Liver (tissue), 9 donors: Measurements from ENCODE around the gene MPC2. TPM values are rescaled to one million over a fixed set of nuclear protein-coding genes. Genes with fewer than 3 reads are reported as not detected.

Experiments
- DNase-seq: peaks from one replicate; pipeline ENCODE4 v3.0.0-alpha.2; 2017; ENCODE audit warnings: low spot score
- H3K27ac ChIP-seq, 2 donors: one replicate each; pipeline ENCODE4 v1.7.0; 2013; ENCODE audit warnings: inconsistent platforms in 2 of 2, low read length in 2 of 2, control low read depth in 1 of 2, low read depth in 1 of 2, mild to moderate bottlenecking in 1 of 2
- H3K27me3 ChIP-seq, 4 donors: one replicate each; pipeline versions ENCODE4 v1.6.1 to v1.7.0; 2013; ENCODE audit warnings: low read length in 3 of 4, inconsistent platforms in 1 of 4, mild to moderate bottlenecking in 1 of 4, moderate library complexity in 1 of 4; ENCODE audit not compliant: control insufficient read depth in 4 of 4, insufficient read depth in 4 of 4
- H3K36me3 ChIP-seq, 4 donors: one replicate each; pipeline versions ENCODE4 v1.6.1 to v1.7.0; 2013; ENCODE audit warnings: low read length in 3 of 4, mild to moderate bottlenecking in 3 of 4, low read depth in 1 of 4, moderate library complexity in 1 of 4; ENCODE audit not compliant: control insufficient read depth in 4 of 4, insufficient read depth in 3 of 4
- H3K4me1 ChIP-seq, 4 donors: one replicate each; pipeline versions ENCODE4 v1.6.1 to v1.7.0; 2013; ENCODE audit warnings: low read length in 3 of 4, mild to moderate bottlenecking in 3 of 4, moderate library complexity in 1 of 4; ENCODE audit not compliant: control insufficient read depth in 4 of 4, insufficient read depth in 4 of 4
- H3K4me3 ChIP-seq, 3 donors: one replicate each; pipeline versions ENCODE4 v1.6.1 to v1.7.0; 2013; ENCODE audit warnings: low read length in 3 of 3, control low read depth in 1 of 3, low read depth in 1 of 3, mild to moderate bottlenecking in 1 of 3
- H3K9ac ChIP-seq, 2 donors: one replicate each; pipeline ENCODE4 v1.7.0; 2013; ENCODE audit warnings: low read length in 2 of 2, mild to moderate bottlenecking in 2 of 2, moderate library complexity in 2 of 2, control low read depth in 1 of 2, low read depth in 1 of 2
- H3K9me3 ChIP-seq, 4 donors: one replicate each; pipeline versions ENCODE4 v1.6.1 to v1.7.0; 2013; ENCODE audit warnings: low read length in 3 of 4; ENCODE audit not compliant: control insufficient read depth in 4 of 4
- EGR1 ChIP-seq, 2 donors: IDR thresholded peaks; 2 replicates each; pipeline ENCODE4 v1.6.1; 2016 to 2018; ENCODE audit warnings: antibody characterized with exemption in 2 of 2, low read depth in 2 of 2
- FOXA1 ChIP-seq: IDR thresholded peaks from 2 replicates; pipeline ENCODE4 v1.6.1; 2016; ENCODE audit warnings: antibody characterized with exemption
- GABPA ChIP-seq, 2 donors: IDR thresholded peaks in 1 of 2; conservative IDR thresholded peaks in 1 of 2; 2 replicates each; pipeline ENCODE4 v1.6.1; 2016; ENCODE audit warnings: antibody characterized with exemption in 2 of 2, mild to moderate bottlenecking in 1 of 2, moderate library complexity in 1 of 2
- HNF4A ChIP-seq, 2 donors: conservative IDR thresholded peaks; 2 replicates each; pipeline ENCODE4 v1.6.1; 2016; ENCODE audit warnings: antibody characterized with exemption in 2 of 2, mild to moderate bottlenecking in 2 of 2
- JUND ChIP-seq, 2 donors: IDR thresholded peaks; 2 replicates each; pipeline ENCODE4 v1.6.1; 2016; ENCODE audit warnings: antibody characterized with exemption in 2 of 2
- NR2F2 ChIP-seq: IDR thresholded peaks from 2 replicates; pipeline ENCODE4 v1.6.1; 2016; ENCODE audit warnings: antibody characterized with exemption
- RAD21 ChIP-seq, 2 donors: IDR thresholded peaks; 2 replicates each; pipeline ENCODE4 v1.6.1; 2016; ENCODE audit warnings: antibody characterized with exemption in 2 of 2, mild to moderate bottlenecking in 2 of 2
- RXRA ChIP-seq, 2 donors: IDR thresholded peaks; 2 replicates each; pipeline ENCODE4 v1.6.1; 2017 to 2018; ENCODE audit warnings: antibody characterized with exemption in 2 of 2, mild to moderate bottlenecking in 1 of 2
- SP1 ChIP-seq: IDR thresholded peaks from 2 replicates; pipeline ENCODE4 v1.6.1; 2018; ENCODE audit warnings: antibody characterized with exemption, mild to moderate bottlenecking
- TAF1 ChIP-seq: conservative IDR thresholded peaks from 2 replicates; pipeline ENCODE4 v1.6.1; 2016; ENCODE audit warnings: antibody characterized with exemption, mild to moderate bottlenecking
- YY1 ChIP-seq: IDR thresholded peaks from 2 replicates; pipeline ENCODE4 v1.6.1; 2016; ENCODE audit warnings: antibody characterized with exemption, mild to moderate bottlenecking
- WGBS: extraction: QIAGEN DNeasy Blood & Tissue Kit; methylation state at CpG from one replicate; pipeline ENCODE4 v1.1.7; 2013; 5-methylcytosine and 5-hydroxymethylcytosine counted together
- polyA plus RNA-seq, 2 donors: library from polyadenylated mRNA; stranded (reverse) in 1 of 2; unstranded in 1 of 2; fragments of 200-250 nt in 1 of 2; fragments of >200 nt in 1 of 2; fragmentation: Nextera tagmentation in 1 of 2; extraction: Ambion mirVana in 1 of 2; gene quantifications; one replicate each; pipeline versions ENCODE4 v1.2.1 to v1.2.3, GENCODE V29; 2013 to 2015
- total RNA-seq, 2 donors: library from RNA; depleted of rRNA; stranded (reverse); fragments of >200 nt; gene quantifications; one replicate each; pipeline ENCODE4 v1.2.3, GENCODE V29; 2014
- TF ChIP-seq, protein P1 (sequence below): IDR thresholded peaks from 2 replicates; pipeline ENCODE4 v1.6.1; 2016; ENCODE audit warnings: antibody characterized with exemption, mild to moderate bottlenecking
- TF ChIP-seq, protein P2 (sequence below): fragments of 150-350 bp; IDR thresholded peaks from 2 replicates; pipeline ENCODE4 v1.5.1; 2017; ENCODE audit warnings: improper control_type of control experiment, low read depth, low read length; ENCODE audit not compliant: missing input control
- TF ChIP-seq, protein P3 (sequence below): IDR thresholded peaks from 2 replicates; pipeline ENCODE4 v1.6.1; 2016; ENCODE audit warnings: antibody characterized with exemption
- donor health status: healthy.
- donor health status: healthy.
- donor health status: healthy.
- donor health status: healthy.
- donor health status: healthy.

Gene MPC2
- total and polyA plus RNA-seq, 4 donors, result 78.8 to 369 (median 127) TPM

DNA sequence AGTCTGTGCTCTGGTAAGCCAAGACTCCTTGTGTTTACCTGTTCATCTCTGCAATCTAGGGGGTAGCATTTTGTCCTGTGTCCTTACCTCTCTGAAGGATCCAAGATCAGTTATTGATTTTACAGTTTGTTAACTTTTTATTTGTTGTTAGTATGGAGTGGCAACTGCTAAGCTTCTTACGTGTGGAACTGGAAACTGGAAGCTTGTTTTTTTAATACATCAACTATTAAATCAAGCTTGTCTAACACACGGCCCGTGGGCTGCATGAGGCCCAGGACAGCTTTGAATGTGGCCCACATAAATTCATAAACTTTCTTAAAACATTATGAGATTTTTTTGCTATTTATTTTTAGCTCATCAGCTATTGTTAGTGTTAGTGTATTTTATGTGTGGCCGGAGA, 29.2 kb upstream of the MPC2 start:
- DNase-seq, result no peak
- peaks cover 3 to 34% (median 12%) of the 10 kb centered on the region in 4 donors for H3K4me1 ChIP-seq
- WGBS, result 31% methylated on average over 4 of the region's 4 CpGs
- H3K4me3 ChIP-seq, result no peak overlapping the region
- TF ChIP-seq YY1, result peak; percentile 38
- TF ChIP-seq GABPA (IDR thresholded peaks at IDR 0.05 in 1 of 2, conservative IDR thresholded peaks at IDR 0.05 in 1 of 2), result no peak
- peak; percentile 30 for TF ChIP-seq SP1
- TF ChIP-seq JUND (IDR thresholded peaks at IDR 0.05), result no peak
- TF ChIP-seq RXRA (IDR thresholded peaks at IDR 0.05), result no peak
- peak; percentile 43 for TF ChIP-seq TAF1
- peak in 1 of 2 donors; percentile 42 for TF ChIP-seq RAD21 (IDR thresholded peaks at IDR 0.05)
- TF ChIP-seq FOXA1, result no peak
- peak; percentile 25 to 30 for TF ChIP-seq HNF4A (conservative IDR thresholded peaks at IDR 0.05)
- TF ChIP-seq, protein P1, sequence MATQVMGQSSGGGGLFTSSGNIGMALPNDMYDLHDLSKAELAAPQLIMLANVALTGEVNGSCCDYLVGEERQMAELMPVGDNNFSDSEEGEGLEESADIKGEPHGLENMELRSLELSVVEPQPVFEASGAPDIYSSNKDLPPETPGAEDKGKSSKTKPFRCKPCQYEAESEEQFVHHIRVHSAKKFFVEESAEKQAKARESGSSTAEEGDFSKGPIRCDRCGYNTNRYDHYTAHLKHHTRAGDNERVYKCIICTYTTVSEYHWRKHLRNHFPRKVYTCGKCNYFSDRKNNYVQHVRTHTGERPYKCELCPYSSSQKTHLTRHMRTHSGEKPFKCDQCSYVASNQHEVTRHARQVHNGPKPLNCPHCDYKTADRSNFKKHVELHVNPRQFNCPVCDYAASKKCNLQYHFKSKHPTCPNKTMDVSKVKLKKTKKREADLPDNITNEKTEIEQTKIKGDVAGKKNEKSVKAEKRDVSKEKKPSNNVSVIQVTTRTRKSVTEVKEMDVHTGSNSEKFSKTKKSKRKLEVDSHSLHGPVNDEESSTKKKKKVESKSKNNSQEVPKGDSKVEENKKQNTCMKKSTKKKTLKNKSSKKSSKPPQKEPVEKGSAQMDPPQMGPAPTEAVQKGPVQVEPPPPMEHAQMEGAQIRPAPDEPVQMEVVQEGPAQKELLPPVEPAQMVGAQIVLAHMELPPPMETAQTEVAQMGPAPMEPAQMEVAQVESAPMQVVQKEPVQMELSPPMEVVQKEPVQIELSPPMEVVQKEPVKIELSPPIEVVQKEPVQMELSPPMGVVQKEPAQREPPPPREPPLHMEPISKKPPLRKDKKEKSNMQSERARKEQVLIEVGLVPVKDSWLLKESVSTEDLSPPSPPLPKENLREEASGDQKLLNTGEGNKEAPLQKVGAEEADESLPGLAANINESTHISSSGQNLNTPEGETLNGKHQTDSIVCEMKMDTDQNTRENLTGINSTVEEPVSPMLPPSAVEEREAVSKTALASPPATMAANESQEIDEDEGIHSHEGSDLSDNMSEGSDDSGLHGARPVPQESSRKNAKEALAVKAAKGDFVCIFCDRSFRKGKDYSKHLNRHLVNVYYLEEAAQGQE, result peak; percentile 21
- H3K36me3 ChIP-seq, result peaks cover 0 to 3% (median 1%) of the 10 kb centered on the region in 4 donors
- H3K9me3 ChIP-seq, result no peaks in the 10 kb centered on the region
- H3K27me3 ChIP-seq, result no peaks in the 10 kb centered on the region
- peak overlapping the region; percentile 50 to 78 for H3K27ac ChIP-seq
- peak overlapping the region; percentile 54 to 75 for H3K9ac ChIP-seq

DNA sequence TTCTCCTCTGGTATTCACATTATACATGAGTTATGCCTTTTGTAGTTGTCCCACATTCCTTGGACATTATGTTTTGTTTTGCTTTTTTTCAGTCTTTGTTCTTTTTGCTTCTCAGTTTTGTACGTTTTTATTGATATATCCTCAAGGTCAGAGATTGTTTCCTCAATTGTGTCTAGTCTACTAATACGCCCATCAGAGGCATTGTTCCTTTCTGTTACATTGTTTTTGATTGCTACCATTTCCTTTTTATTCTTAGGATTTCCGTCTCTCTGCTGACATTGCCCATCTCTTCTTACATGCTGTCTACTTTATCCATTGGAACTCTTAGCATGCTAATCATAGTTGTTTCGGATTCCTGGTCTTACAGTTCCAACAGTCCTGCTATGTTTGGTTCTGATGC, 27.8 kb upstream of the MPC2 start:
- TF ChIP-seq NR2F2, result no peak
- no peak for TF ChIP-seq TAF1
- no peak for TF ChIP-seq HNF4A (conservative IDR thresholded peaks at IDR 0.05)
- TF ChIP-seq SP1, result no peak
- no peak for TF ChIP-seq EGR1 (IDR thresholded peaks at IDR 0.05; ENCODE audit: low read depth in 2 of 2)
- TF ChIP-seq RXRA (IDR thresholded peaks at IDR 0.05), result no peak
- TF ChIP-seq, protein P2, sequence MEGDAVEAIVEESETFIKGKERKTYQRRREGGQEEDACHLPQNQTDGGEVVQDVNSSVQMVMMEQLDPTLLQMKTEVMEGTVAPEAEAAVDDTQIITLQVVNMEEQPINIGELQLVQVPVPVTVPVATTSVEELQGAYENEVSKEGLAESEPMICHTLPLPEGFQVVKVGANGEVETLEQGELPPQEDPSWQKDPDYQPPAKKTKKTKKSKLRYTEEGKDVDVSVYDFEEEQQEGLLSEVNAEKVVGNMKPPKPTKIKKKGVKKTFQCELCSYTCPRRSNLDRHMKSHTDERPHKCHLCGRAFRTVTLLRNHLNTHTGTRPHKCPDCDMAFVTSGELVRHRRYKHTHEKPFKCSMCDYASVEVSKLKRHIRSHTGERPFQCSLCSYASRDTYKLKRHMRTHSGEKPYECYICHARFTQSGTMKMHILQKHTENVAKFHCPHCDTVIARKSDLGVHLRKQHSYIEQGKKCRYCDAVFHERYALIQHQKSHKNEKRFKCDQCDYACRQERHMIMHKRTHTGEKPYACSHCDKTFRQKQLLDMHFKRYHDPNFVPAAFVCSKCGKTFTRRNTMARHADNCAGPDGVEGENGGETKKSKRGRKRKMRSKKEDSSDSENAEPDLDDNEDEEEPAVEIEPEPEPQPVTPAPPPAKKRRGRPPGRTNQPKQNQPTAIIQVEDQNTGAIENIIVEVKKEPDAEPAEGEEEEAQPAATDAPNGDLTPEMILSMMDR, result no peak
- TF ChIP-seq, protein P3, sequence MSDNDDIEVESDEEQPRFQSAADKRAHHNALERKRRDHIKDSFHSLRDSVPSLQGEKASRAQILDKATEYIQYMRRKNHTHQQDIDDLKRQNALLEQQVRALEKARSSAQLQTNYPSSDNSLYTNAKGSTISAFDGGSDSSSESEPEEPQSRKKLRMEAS, result no peak
- Histone ChIP-seq H3K4me1 (peaks cover 3 to 34% (median 13%) of the 10 kb centered on the region in 4 donors), H3K9me3 (no peaks in the 10 kb centered on the region), H3K27me3 (no peaks in the 10 kb centered on the region), H3K9ac (no peak overlapping the region), H3K27ac (peak overlapping the region; percentile 50 to 78), H3K36me3 (peaks cover 0 to 3% (median 0%) of the 10 kb centered on the region in 4 donors), H3K4me3 (no peak overlapping the region)
- 68% methylated on average over 4 of the region's 4 CpGs for WGBS
- no peak for DNase-seq
